NCI-H2227 (cell line): ENCODE data around the gene CLTCL1.

Source experiments
- DNase-seq: peaks from one replicate; lab custom pipeline; 2025; ENCODE audit not compliant: unreplicated experiment; lab: John Stamatoyannopoulos, UW

The CLTCL1 gene

DNA sequence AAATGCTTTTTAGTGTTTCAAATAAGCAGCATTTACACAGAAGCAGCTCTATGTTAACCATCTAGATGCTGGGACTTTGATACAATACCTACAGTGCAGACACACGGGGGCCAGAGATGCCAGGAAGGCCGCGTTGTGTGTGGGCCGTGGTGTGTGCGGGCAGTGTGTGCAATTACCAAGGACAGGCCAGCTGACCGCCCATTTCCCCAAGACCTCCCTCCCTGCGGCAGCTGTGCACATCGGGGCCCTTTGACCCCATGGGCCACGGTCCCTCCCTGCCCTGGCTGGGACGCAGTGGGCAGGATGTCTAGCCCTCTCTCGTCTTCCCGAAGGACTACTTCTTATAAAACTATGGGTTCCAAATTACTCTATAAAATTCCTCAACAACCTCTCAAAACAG, 38.4 kb downstream of the CLTCL1 start:
- no peak for DNase-seq

DNA sequence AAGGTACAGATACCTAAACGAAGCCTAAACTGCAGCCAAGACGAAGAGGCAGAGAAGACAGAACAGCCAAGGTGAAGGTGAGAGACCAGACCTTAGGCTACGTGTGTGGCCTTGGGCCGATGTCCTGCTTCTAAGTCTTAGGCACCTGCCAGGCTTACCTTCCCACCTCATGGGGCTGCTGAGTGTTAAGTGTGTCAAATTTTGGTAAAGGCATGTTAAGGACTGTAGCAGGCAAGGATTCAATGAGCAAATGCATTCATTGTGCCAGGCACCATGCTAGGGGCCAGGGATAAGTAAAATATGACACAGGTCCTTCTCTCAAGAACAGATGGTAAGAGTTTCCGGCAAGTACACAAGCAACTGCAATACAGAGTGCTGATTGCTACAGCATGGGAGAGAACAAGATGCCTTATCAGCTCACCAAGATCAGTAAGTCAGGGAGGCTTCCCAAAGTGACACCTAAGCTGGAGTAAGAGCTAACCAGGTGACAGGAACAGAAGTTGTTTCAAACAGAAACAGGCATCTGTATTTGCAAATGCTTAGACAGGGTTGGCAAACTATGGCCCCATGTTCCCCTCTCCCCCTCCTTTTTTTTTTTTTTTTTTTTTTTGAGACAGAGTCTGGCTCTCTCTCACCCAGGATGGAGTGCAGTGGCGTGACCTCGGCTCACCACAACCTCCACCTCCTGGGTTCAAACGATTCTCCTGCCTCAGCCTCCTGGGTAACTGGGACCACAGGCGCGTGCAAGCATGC, 46.7 kb downstream of the CLTCL1 start:
- no peak for DNase-seq

DNA sequence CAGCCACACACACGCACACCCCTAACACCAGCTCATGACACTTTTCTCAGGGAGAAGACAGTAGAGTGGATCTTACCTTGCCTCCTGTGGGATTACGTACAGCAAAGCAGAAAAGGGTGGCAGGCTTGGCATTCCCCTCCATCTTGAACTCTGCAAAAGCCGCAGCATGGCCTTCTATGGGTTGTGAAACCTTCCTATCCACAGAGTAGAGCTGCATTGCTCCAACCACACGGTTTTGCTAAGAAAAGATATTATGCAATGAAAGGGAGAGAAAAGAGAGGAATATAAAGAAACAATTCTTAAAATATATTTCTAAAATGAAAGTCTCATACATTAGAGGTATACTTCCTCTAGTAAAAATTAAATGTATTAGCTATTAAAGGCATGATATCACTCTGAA, 48.8 kb downstream of the CLTCL1 start:
- DNase-seq = no peak

DNA sequence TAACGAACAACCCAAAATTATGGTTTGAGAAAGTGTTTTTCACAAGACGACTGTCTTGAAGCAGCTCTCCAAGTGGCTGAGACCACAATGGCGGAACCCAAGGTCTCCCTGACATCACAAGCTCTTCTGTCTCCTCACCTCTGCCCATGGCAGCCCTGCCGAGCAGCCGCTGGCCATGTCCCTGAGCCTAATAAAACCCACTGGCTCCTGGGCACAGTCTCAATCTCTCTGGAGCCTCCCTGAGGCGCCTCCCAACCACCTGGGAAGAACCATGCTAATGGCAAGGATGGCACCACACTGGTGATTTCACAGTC, 50.0 kb downstream of the CLTCL1 start:
- no peak for DNase-seq

DNA sequence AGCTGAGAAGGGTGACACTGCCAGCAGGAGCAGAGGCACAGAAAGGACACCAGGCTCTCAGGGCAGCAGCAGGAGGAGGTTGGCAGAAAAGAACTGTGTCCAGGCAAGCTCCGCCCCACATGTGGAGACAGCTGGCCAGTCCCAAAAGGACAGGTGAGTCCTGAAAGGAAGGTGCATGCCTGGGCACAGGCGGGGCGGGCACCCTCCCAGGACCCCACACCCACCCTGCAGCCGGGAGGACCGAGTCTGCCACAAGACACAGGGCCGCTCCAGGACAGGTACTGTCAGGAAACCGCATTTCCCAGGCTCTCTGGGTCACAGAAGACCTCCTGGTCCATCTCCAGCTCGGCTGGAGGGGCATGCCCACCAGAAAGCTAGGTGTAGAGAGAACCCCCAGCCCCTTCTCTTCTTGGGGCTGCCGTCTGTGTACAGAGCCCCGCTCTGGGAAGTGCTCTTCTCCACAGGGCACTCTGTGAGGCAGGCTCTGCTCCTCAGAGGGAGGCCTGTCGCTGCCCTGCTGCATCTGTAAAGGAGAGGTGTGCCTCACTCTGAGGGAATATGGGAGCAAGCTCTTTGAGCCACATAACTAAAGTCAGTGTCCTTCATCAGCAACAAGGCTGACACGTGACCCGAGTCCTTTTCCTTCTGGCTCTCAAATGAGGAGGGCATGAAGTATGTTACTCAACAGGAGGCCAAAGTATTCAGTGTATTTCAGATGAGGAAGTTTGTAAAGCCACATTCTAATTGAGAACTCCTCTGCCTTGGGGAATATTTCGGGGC, 50.5 kb downstream of the CLTCL1 start:
- DNase-seq = no peak

DNA sequence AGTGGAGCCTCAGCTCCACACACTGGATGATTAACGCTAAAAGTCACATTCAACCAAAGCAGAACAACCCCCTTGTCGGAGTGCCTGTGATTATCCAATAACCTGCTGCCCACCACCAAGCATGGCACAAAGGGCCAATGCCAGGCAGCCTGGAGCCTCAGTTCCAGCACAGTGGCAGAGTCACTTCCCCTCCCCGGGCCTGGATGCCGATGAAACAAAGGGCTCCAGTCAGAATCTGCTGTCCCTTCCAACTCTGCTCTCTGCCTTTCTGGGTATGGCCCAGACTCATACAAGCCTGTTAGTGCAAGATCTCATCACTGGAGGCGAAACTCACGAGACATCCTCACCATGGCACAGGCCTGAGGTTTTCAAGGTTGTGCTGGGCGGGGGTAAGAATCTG, 52.1 kb downstream of the CLTCL1 start:
- DNase-seq = no peak

DNA sequence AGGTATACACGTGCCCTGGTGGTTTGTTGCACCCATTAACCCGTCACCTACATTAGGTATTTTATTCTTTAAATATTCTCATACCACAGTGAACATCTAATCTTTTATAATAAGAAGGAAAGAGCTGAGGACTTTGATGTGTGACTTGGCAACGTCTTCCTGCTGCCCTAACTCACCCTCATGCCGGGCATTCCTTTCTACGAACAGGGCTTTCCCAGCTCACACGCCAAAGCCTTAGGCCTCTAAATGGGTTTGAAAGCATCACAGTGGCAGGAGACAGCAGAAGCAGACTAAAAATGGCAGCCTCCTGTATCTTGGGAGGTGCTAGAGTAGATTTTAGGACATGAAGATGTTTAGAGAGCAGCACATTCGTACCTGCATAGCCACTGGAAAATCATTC, 52.6 kb downstream of the CLTCL1 start:
- DNase-seq = no peak

DNA sequence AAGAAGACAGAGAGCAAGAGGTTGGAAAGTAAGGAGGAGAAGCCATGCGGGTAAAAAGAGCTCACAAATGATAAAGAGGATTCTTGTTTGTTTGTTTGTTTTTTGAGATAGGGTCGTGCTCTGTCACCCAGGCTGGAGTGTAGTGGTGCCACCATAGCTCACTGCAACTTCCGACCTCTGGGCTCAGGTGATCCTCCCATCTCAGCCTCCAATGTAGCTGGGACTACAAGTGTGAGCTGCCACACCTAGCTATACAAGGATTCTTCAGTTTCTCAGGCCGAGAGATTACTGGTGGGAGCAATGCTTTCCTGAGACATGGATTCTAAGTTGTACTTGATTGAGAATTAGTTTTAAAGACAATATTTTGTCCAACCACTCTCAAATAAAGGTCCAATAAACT, 55.6 kb downstream of the CLTCL1 start:
- DNase-seq = no peak

DNA sequence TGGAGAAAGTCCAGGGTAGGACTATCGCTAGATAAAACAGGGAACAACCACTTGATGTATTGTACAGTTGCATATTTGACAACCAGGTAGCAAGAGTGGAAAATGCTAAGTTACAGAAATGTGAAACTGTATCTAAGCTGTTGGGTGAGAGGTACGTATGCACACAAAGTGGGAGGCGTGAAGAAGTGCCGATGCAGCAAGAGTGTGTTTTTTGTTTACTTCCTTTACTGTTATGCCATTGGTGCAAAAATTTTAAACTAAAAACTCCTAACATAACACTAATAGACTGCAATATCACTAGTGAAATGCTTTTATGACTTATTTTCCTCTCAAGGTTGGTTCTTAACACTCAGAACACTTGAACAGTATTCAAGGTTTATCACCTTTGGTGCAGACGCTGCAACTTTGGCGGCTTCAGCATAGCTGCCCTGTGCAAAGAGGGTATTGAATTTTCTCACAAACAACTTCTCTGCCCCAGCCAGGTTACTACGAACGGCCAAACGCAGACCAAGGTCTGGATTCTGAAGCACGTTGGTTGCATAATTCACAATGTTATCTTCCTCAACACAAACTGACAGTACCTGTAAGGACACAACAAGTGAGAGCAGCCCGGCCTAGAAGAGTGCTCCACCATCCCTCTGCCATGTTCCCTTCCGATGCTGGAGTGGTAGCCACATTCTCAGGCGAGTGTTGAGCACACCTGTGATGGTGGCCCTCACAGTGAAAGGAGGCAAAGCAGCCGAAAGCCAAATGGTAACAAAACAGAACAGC, 57.2 kb downstream of the CLTCL1 start:
- no peak for DNase-seq

DNA sequence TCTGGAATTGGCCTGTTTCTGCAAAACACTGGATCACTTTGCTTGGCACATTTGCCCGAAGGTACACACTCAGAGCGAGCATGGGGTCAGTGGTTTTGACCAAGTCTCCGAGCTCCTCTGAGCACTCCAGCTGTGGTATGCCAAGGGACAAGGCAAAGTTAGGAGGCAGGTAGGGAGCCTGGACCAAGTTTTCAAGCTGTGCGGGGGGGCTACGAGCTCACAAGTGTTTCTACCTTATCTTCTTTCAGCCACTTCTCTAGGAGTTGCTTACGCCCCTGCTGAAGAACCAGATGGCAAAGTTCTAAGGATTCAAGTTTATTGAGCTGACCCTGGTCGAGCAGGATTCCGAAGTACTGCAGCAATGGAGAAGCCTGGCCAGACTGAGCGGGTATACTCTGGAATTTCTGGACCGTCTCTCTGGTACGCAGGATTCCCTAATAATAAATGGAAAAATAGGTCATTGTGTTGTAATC, 58.3 kb downstream of the CLTCL1 start:
- no peak for DNase-seq

DNA sequence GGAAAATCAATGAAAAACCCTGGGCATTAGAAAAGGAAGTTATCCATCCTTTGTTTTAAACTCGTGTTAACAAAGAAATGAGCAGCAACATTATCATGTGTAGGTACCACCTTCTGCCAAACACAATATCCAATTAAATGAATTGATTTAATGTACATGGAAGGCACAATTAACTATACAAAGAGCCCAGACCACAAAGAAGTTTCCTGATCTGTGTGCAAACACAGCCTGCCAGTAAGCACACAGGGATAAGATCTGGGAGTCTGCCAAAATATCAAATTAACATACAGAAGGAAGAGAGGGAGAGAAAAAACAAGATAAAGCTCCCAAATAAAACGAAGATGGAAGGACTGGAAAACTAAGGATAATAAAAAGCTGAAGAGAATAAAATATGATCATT, 58.9 kb downstream of the CLTCL1 start:
- no peak for DNase-seq

DNA sequence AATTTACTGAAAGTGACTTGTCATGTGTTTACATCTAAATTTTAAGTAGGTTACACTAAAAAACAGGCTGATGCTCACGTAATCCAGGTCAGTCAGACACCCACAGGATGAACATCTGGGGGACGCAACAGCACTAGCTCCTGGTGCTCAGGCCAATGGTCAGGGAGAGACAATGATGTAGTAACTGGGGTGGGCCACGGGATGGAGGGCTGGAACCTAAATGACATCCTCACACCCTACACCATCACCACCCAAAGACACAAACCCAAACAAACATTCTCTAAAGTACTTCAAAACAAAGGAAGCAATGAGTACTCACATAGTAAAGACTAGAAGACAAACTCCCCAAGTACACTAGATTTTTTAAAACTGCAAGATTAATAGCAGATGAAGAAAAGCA, 59.5 kb downstream of the CLTCL1 start:
- DNase-seq = no peak

DNA sequence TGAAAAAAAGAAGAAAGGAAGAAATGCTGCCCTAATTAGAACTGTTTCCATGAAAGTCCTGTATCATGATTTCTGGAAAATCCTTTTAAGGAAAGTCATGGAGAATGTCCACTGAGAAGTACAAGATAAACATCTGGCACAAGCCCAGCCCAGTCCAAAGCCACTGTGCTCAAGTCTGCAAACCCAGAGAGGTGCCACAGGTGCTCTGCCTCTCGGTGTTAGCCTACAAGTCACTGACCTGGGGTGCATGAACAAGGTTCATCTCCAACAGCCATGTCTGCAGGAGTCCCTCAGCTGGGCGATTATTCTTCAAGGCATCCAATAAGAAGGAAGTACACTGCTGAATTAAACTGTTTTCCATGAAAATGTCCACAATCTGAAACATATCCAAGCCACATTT, 61.9 kb downstream of the CLTCL1 start:
- DNase-seq = no peak

DNA sequence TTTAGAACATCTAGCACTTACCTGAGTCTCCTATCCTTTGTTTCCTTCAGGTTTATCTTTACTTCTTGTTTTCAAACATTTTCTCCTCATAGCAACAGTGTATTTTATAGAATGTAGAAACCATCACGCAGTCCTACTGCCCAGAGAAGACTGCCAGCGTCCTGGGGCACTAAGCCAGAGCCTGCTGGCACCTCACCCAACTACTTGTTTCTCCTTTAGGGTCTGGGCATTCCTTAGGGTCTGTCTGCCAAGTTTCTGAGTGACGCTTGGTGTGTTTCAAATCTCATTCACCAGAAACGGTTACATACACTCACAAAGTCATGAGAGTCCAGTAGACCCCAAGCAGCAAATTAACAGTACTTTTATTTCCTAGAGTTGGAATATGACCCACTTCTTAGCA, 63.3 kb downstream of the CLTCL1 start:
- no peak for DNase-seq

DNA sequence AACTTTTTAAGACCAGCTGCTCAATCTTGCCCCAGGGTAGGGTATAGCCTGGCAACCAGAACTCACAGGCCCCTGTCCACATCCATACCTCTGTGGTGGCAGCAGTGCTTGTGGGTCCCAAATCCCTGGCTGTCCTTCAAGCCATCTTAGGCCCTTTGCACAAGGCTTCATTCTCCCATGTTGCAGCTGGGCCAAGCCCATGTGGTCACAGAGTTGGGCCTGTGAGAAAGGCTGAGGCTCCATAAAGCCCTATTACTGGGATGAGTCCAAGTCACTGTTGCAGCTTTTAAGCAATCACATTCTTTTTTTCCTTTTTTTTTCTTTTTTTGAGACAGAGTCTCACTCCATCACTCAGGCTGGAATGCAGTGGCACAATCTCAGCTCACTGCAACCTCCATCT, 65.1 kb downstream of the CLTCL1 start:
- DNase-seq = no peak

DNA sequence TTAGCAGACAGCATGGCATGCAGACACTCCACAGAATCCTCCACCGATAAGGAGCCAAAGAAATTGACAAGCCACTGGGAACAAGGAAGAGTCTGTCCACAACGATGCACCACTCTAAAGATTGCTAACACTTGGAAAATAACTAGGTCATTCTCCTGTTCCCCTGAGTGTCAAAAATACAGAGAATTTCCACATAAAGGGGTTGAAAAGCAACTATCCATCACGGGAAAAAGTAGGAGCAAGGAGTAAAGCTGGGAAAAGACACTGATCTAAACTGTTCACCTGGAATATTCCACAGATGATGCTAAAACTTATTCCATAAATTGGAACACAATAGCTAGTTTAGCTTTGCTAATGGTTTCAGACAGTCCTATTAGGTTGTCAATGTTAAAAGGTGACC, 66.0 kb downstream of the CLTCL1 start:
- DNase-seq = no peak

DNA sequence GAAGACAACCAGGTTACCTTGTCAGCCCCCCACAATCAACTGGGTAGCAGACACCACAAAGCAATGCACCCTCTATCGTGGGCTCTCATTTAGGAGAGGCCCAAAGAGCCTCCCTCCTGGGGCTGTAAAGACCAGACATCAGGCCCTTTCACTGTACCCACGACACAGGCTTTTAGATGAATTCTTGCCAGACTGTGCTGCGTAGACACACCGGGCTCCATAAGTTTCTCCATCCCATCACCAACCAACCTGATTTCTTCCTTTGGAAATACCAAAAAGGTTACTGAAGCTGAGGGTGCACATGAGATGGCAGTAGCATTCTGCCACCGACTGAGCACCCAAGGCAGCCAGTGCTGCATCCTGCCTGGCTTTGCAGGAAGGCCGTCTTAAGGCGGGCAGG, 66.5 kb downstream of the CLTCL1 start:
- no peak for DNase-seq

DNA sequence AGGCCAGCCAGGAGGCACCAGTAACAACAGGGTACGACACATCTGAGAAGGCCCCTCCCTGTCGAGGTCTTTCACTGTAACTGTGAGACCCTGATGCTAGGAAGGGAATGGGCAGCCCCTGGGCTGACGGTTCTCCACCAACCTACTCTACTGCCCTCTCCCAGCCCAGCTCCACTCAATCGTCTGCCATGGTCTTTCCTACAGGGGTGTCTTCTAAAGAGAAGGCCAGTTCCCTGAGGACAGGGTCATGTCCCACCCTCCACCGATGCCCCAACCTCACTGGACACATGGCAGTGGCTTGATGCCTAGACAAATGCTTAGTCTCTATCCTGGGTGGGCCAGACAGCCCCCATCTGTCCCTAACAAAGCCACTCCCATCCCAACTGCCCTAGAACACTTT, 67.0 kb downstream of the CLTCL1 start:
- DNase-seq = no peak

DNA sequence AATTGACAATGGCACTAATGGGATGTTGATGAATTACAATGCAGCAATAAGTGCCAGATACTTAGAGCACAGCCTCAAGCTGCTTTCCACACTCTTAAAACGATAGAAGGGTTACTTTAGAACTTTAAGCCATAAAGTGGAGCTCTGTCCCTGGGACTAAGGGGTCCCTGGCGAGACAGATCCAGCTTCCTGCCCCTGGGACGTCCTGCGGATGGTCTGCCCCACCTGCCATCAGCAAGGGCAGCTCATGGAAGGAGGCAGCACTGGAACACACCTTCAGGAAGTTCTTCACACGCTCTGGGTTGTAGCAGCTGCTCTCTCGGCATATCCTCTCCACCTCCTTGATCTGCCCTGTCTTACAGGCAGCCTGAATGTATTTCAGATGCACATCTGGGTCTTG, 67.9 kb downstream of the CLTCL1 start:
- DNase-seq = no peak

DNA sequence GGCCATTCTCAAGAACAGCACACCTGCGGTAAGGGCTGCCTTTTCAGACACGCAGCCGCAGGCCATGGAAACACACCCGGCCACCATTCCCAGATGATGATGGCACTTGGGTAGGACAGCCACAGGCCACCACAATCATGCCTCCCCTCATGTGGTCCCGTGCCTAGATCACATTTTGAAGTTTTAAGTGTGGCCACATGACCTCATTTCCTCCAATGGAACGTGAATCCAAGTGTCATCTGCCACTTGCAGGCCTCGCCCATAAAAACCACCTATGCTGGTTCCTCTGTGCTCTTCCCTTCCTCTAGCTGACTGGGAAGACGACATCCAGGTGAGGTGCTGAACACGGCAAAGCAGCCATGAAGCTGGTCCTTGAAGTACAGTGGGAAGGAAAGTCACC, 68.4 kb downstream of the CLTCL1 start:
- no peak for DNase-seq

DNA sequence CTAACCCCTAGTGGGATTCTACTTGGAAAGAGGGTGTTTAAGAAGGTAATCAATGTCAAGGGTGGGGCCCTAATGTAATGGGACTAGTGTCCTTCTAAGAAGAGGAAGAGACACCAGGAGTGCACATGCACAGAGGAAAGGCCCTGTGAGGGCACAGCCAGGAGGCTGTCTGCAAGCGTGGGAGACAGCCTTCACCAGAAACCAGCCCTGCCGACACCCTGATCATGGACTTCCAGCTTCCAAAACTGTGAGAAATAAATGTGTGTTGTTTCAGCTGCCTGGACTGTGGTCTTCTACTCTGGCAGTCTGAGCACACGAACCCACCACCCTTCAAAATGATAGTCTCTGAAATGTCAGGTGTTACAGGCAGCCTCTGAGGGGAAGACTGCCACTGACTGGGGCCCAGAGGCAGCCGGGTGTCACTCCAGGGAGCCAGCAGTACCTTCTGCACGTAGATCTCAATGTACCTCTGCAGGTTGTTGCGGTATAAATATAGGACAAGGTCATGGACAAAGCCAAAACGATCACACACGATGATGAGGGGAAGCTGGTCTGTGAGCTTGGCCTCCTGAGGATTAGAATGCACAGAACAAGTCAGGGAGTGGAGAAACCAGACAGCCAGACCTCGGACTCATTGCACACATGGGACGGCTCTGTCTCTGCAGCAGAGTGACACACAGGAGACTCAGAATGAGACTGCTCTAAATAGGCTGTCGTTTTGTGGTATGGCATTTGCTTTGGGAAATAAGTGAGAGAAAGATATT, 69.1 kb downstream of the CLTCL1 start:
- no peak for DNase-seq
